ENCODE results near the gene IQSEC3.

DNA sequence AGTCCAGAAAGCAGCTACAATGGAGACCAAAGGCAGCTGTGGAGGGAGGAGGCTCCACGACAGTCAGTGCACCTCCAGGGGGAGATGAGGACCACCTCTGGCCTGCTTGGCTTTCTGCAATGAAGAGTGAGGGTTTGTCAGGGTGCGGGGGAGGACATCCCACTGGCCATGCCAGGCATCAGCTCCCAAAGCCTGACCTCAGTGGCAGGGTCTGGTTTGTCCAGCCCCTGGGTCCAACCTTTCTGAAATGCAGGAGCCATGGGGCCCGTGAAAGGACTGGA is 112.2 kb downstream of the IQSEC3 start:
- TF ChIP-seq CTCF (IDR thresholded peaks at IDR 0.05) (no peak), POLR2A (IDR thresholded peaks at IDR 0.05) (no peak)

All from heart left ventricle (tissue), 13 donors.